Upper lobe of left lung (tissue), 4 donors: ENCODE measurements around the gene PARD3B.

Source experiments
- EP300 ChIP-seq, 4 donors: sonication (generic); formaldehyde crosslinking; IDR thresholded peaks; one replicate each; pipeline ENCODE4 v1.5.1; 2017; ENCODE audit warnings: antibody characterized with exemption in 4 of 4, control low read depth in 2 of 4
- POLR2A ChIP-seq, 4 donors: fragments of 450-650 bp; IDR thresholded peaks; one replicate each; pipeline ENCODE4 v1.5.1; 2016 to 2017; ENCODE audit warnings: antibody characterized with exemption in 4 of 4, mild to moderate bottlenecking in 2 of 4
- POLR2AphosphoS5 ChIP-seq, 2 donors: sonication (generic); formaldehyde crosslinking; IDR thresholded peaks; one replicate each; pipeline ENCODE4 v1.5.1; 2017; ENCODE audit warnings: antibody characterized with exemption in 2 of 2
- TF ChIP-seq, protein P1 (sequence below), 6 experiments: fragments of 450-650 bp in 4 of 6; fragments of 200-600 bp in 2 of 6; sonication (generic) in 2 of 6; IDR thresholded peaks; one replicate each; pipeline ENCODE4 v1.5.1; 2016 to 2019; ENCODE audit warnings: antibody characterized with exemption in 6 of 6

GRCh38 chr2:204575463-204575862, 30.2 kb downstream of the PARD3B start:
- TF ChIP-seq, protein P1, sequence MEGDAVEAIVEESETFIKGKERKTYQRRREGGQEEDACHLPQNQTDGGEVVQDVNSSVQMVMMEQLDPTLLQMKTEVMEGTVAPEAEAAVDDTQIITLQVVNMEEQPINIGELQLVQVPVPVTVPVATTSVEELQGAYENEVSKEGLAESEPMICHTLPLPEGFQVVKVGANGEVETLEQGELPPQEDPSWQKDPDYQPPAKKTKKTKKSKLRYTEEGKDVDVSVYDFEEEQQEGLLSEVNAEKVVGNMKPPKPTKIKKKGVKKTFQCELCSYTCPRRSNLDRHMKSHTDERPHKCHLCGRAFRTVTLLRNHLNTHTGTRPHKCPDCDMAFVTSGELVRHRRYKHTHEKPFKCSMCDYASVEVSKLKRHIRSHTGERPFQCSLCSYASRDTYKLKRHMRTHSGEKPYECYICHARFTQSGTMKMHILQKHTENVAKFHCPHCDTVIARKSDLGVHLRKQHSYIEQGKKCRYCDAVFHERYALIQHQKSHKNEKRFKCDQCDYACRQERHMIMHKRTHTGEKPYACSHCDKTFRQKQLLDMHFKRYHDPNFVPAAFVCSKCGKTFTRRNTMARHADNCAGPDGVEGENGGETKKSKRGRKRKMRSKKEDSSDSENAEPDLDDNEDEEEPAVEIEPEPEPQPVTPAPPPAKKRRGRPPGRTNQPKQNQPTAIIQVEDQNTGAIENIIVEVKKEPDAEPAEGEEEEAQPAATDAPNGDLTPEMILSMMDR (IDR thresholded peaks at IDR 0.05), result no peak
- no peak for TF ChIP-seq POLR2A (IDR thresholded peaks at IDR 0.05)
- TF ChIP-seq EP300 (IDR thresholded peaks at IDR 0.05), result no peak
- no peak for TF ChIP-seq POLR2AphosphoS5 (IDR thresholded peaks at IDR 0.05)
